OCI-M2 (cell line): ENCODE measurements around the gene EAPP.
"Not testable (repeated sequence)": the region's sequence is repeated elsewhere in the genome, so short reads cannot be mapped to it uniquely, and the experiment has no call there.

ENCODE experiments used
- DNase-seq: peaks from one replicate; lab custom pipeline; 2025; ENCODE audit not compliant: unreplicated experiment; lab: John Stamatoyannopoulos, UW

Gene EAPP

DNA sequence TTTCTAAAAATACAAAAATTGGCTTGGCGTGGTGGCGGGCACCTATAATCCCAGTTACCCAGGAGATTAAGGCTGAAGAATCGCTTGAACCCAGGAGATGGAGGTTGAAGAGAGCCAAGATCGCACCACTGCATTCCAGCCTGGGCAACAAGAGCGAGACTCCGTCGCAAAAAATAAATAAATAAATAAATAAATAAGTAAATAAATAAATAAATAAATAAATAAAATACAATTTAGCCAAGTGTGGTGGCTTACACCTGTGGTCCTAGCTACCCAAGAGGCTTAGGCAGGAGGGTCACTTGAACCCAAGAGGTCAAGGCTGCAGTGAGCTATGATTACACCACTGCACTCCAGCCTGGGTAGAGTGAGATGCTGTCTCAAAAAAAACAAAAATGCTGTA is 51.0 kb downstream of the EAPP start:
- DNase-seq: no peak

DNA sequence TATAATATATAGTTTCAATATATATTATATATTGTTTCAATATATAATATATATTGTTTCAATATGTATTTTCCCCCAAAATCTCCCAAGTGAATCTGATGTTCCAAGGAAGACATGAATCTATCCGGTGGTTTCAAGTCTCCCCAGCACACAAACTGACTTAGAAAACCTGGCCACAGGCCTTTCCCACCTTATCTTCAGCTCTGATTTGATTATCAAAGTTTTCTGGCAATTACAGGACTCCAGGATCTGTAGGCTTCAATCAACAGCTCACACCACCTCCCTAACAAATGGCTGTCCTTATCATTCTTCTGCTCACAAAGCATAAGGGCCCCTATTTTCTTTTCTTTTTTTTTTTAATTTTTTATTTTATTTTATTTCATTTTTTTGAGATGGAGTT is 54.8 kb downstream of the EAPP start:
- DNase-seq: no peak

DNA sequence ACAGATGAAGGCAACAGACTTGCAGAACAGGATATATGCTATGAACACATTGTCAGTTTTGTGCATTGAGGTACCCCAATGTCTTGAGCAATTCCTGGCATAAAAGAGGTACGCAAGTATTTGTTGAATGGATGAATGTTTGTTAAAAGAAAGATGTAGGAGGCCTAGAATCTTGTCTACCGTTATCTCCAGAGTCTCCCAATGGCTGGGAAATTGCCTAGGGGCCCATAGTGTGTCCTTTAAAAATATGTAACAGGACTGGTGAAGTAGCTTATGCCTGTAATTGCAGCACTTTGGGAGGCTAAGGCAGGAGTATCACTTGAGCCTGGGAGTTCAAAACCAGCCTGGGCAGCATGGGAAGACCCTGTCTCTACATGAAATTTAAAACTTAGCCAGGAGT is 57.0 kb downstream of the EAPP start:
- DNase-seq: no peak

DNA sequence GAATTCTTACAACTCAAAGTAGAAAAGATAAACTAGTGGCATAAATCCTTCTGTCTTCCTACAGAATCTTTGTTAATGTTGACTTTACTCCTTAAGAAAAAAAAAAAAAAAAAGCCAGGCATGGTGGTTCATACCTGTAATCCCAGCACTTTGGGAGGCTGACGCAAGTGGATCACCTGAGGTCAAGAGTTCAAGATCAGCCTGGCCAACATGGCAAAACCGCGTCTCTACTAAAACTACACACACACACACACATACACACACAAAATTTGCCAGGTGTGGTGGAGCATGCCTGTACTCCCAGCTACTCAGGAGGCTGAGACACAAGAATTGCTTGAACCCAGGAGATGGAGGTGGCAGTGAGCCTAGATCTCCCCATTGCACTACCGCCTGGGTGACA is 59.8 kb downstream of the EAPP start:
- DNase-seq: no peak

DNA sequence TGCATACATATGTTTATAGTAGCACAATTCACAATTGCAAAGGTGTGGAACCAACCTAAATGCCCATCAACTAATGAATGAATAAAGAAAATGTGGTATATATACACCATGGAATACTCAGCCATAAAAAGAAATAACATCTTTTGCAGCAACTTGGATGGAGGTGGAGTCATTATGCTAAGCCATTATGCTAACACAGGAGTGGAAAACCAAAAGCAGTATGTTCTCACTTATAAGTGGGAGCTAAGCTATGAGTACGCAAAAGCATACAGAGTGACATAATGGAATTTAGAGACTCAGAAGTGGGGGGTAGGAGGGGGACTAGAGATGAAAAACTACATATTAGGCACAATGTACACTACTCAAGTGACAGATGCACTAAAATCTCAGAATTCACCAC is 61.2 kb downstream of the EAPP start:
- no peak for DNase-seq

DNA sequence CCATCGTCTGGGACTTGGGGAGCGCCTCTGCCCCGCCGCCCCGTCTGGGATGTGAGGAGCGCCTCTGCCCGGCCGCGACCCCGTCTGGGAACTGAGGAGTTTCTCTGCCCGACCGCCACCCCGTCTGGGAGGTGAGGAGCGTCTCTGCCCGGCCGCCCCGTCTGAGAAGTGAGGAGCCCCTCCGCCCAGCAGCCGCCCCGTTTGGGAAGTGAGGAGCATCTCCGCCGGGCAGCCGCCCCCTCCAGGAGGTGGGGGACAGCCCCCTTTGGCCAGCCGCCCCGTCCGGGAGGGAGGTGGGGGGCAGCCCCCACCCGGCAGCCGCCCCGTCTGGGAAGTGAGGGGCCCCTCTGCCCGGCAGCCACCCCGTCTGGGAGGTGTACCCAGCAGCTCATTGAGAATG is 63.5 kb downstream of the EAPP start:
- DNase-seq: not testable (repeated sequence)

DNA sequence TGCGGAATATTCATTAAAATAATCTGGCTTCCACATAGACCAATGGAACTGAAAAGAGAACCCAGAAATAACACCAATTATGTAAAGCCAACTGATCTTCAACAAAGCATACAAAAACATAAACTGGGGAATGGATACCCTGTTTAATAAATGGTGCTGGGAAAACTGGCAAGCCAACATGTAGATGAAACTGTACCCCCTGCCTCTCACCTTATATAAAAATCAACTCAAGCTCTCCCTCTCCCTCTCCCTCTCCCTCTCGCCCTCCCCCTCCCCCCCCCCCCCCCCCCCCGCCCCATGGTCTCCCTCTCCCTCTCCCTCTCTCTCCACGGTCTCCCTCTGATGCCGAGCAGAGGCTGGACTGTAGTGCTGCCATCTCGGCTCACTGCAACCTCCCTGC is 64.3 kb downstream of the EAPP start:
- no peak for DNase-seq

DNA sequence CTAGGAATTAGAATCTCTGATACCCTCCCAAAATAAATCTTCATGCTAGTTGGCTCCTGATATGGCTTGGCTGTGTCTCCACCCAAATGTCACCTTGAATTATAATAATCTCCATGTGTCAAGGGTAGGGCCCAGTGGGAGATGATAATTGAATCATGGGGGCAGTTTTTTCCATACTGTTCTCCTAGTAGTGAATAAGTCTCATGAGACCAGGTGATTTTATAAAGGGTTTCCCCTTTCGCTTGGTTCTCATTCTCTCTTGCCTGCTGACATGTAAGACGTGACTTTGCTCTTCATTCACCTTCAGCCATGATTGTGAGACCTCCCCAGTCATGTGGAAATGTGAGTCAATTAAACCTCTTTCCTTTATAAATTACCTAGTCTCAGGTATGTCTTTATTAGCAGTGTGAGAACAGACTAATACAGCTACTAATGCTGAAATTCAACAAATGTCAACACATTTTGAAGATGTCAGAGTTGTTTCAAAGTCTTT is 65.3 kb downstream of the EAPP start:
- no peak for DNase-seq

DNA sequence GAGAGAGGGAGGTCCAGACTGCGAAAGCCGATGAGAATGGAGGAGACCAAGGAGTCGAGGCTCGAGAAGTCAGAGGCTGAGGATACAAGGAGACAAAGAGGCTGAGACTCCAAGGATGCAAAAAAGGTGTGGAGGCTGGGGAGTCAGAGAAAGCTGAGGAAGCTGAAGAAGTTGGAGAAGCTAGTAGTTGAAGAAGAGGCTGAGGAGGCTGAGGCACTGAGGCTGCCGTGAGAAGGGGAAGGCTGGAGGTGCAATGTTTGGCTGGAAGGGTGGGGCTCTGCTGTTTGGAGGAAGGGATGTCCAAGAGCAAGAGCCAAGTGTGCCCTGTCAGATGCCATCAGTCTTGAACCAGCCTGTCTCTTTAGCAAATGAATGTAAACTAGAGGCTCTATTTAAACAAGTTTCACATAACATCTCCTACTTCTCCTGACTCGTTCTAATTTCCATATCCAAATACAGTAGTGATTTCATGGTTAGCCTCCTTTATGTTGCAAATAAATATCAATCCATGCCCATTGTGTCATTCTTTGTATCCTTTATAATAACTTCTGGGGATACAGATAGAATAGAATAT is 66.7 kb downstream of the EAPP start:
- no peak for DNase-seq

DNA sequence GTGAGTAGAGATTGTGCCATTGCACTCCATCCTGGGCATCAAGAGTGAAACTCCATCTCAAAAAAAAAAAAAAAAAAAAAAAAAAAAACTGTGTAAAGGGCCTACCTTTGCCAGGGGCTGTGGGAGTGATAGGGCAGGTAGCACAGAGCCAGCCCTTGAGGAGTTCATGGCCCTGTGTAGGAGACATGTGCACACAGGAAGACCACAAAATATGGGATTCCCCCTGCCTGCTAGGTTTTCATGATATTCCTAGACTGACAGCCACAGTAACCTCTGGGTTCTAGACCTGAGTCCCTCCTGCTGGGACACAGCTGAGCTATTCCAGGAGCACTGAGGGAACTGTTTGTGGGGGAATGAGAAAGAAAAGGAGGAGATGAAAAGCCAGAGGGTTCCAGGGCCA is 69.2 kb downstream of the EAPP start:
- DNase-seq: no peak

DNA sequence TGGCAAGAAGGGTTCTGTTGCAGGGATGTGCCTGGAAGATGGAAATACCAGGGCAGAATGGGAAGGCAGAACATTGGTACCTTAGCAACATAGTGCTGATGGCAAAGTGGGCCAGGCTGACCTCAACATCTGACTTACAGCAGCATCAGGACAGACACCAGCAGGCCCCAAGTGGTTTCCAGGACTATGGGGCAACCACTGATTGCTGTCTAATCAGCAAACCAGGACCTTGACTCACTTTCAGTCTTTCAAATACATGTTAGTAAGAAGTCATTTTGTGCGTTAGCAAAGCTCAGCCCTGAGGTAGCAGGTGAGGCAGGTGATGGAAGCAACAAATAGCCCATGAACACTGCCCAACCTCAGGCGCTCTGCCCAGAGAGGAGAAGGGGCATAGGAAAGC is 72.8 kb downstream of the EAPP start:
- no peak for DNase-seq
